OCI-LY1 (cell line): ENCODE results near the gene KRT35.

ENCODE experiments used
- EZH2 ChIP-seq: fragments of 200-600 bp; sonication (generic), shearing (Covaris generic); IDR thresholded peaks from 2 replicates; pipeline ENCODE4 v1.8.0; 2017; ENCODE audit warnings: borderline replicate concordance, mixed run types, mild to moderate bottlenecking, antibody characterized with exemption, low read length, moderate library complexity, mixed read lengths
- TF ChIP-seq, protein P1 (sequence below): fragments of 200-600 bp; sonication (generic), shearing (Covaris generic); IDR thresholded peaks from 2 replicates; pipeline ENCODE4 v1.5.1; 2017; ENCODE audit warnings: mild to moderate bottlenecking, antibody characterized with exemption, low read length, moderate library complexity, mixed read lengths

DNA sequence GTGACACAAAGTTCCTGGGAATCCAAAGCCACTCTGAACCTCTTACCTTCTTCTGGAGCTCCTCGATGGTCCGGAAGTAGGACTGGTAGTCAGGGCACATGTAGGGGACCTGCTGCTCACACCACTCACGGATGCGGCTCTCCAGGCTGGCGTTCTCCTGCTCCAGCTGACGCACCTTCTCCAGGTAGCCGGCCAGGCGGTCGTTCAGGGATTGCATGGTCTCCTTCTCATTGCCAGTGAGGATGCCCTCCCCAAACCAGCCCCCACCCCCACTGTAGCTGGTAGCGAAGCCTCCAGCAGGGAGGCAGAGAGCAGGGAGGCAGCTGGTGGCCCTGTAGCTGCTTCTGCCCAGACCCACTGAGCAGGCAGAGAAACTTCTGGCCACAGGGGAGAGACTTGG, 370 bp downstream of the KRT35 start:
- TF ChIP-seq, protein P1, sequence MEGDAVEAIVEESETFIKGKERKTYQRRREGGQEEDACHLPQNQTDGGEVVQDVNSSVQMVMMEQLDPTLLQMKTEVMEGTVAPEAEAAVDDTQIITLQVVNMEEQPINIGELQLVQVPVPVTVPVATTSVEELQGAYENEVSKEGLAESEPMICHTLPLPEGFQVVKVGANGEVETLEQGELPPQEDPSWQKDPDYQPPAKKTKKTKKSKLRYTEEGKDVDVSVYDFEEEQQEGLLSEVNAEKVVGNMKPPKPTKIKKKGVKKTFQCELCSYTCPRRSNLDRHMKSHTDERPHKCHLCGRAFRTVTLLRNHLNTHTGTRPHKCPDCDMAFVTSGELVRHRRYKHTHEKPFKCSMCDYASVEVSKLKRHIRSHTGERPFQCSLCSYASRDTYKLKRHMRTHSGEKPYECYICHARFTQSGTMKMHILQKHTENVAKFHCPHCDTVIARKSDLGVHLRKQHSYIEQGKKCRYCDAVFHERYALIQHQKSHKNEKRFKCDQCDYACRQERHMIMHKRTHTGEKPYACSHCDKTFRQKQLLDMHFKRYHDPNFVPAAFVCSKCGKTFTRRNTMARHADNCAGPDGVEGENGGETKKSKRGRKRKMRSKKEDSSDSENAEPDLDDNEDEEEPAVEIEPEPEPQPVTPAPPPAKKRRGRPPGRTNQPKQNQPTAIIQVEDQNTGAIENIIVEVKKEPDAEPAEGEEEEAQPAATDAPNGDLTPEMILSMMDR, result no peak
- TF ChIP-seq EZH2, result no peak
